ENCODE data around the gene HPCA.

HPCA gene

GRCh38 chr1:32867671-32868070 lies 18.6 kb upstream of the HPCA start:
- H3K36me3 Mint-ChIP-seq = peaks cover 4% of the 10 kb centered on the region
- H3K27ac Mint-ChIP-seq = no peak overlapping the region
- no peaks in the 10 kb centered on the region for H3K9me3 Mint-ChIP-seq
- no peak for ATAC-seq
- no peak for DNase-seq (ENCODE audit: low spot score in 2 of 2)
- H3K4me3 Mint-ChIP-seq = no peak overlapping the region
- H3K4me1 Mint-ChIP-seq = peaks cover 26% of the 10 kb centered on the region

DNA sequence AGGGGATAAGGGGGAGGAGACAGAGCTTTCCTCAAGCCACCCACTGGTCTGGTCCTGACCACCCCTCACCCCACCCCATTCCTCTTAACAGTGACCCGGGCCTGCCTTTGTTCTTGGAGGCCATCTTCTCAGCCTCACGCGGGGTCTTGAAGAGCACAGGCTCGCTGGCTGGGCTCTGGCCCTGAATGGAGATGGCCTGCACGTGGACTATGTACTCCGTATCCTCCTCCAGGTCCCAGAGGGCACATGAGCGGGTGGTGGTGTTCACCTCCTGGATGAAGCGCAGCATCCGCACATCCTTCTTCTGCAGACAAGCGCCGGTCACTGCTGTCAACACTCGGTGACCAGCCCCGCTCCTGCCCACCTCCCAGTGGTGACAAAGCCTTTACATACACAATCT lies 18.2 kb upstream of the HPCA start:
- Mint-ChIP-seq H3K4me3 (no peak overlapping the region), H3K36me3 (no peaks in the 10 kb centered on the region), H3K27ac (no peak overlapping the region), H3K9me3 (no peaks in the 10 kb centered on the region), H3K4me1 (peaks cover 30% of the 10 kb centered on the region)
- DNase-seq (ENCODE audit: low spot score in 2 of 2) = no peak
- ATAC-seq = no peak

DNA sequence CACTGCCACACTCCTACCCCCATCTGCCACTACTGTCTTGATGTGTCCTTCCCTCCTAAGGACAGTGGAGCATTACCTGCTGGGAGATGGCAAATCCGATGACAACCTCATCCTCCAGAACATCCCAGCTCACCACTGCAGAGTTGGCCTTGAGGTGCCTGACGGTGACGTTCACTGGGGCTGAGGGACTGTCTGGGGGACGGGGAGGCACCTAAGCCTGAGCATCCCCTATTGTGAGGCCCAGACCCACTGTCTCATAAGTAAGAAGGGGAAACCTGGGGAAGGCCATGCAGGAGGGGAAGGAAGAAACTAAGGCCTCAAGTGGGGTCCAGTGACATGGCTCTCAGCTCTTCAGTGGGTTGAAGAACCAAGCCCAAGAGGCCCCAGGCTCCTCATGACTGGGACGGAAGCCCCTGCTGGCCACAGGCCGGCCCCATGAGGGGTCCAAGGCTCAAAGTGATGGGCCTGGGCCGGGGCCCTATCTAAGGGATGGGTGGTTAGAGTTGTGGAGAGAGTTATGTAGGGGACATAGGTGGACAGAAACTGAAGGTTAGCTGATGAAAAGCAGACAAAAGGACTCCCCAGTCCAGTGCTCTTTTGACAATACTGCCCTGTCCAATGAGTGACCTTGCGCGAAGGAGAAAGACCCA lies 17.4 kb upstream of the HPCA start:
- peak overlapping the region; percentile 68 for H3K4me3 Mint-ChIP-seq
- no peak for ATAC-seq
- peaks cover 30% of the 10 kb centered on the region for H3K4me1 Mint-ChIP-seq
- peak overlapping the region; percentile 58 for H3K27ac Mint-ChIP-seq
- DNase-seq (ENCODE audit: low spot score in 2 of 2) = no peak
- H3K9me3 Mint-ChIP-seq = no peaks in the 10 kb centered on the region
- H3K36me3 Mint-ChIP-seq = no peaks in the 10 kb centered on the region

- H3K4me1 Mint-ChIP-seq = peaks cover 32% of the 10 kb centered on the region
- no peaks in the 10 kb centered on the region for H3K9me3 Mint-ChIP-seq
- no peak for ATAC-seq
- DNase-seq (ENCODE audit: low spot score in 2 of 2) = no peak
- no peaks in the 10 kb centered on the region for H3K36me3 Mint-ChIP-seq
- peak overlapping the region; percentile 68 for H3K4me3 Mint-ChIP-seq
- peak overlapping the region; percentile 58 for H3K27ac Mint-ChIP-seq
Observed at GRCh38 chr1:32869923-32870614, 16.2 kb upstream of the HPCA start.

GRCh38 chr1:32870615-32871363 lies 15.5 kb upstream of the HPCA start, which contains the start of gene FNDC5:
Gene FNDC5, minus strand, starts transcription at chr1:32870912.
- no peaks in the 10 kb centered on the region for H3K9me3 Mint-ChIP-seq
- peak within 1 kb of the TSS; percentile 68 for H3K4me3 Mint-ChIP-seq
- peaks cover 39% of the 10 kb centered on the region for H3K4me1 Mint-ChIP-seq
- no peak for DNase-seq (ENCODE audit: low spot score in 2 of 2)
- peak; percentile 41 for ATAC-seq
- peak within 1 kb of the TSS; percentile 58 for H3K27ac Mint-ChIP-seq
- no peaks in the 10 kb centered on the region for H3K36me3 Mint-ChIP-seq

DNA sequence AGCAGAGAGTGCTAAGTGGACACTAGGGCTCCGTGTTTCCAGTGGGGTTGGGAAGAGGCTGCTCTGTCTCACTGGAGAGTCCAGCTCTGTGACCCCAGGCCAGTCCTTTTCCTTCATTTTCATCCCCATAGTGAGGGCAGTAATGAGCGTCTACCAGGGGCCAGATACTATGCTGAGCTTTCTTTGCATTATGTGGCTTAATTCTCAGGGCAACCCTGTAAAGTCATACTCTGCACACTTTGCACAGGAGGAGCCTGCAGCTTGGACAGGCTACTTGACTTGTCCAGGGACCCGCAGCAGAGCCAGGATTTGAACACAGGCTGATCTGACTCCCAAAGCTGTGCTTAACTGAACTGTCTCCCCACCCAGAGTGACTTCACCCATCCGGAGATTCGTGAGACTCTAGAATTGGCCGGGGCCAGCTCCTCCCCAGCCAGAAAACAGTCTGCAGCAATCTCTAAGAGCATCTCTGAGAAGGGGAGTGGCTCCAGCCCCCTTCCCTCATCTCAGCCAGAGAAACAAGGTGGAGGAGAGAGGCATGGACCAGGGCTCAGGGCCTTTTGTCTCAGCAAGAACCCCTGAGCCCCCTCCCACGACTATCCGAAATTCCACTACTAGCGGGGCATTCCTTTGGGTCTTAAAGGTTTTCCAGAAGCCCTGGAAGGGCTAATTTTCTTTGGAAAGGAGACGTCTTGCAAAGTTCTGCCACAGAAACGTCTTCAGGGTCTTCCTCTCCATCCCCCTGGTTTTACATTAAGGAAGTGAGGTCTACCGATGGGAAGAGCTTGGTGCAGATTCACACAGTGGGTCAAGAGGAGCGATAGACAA lies 14.7 kb upstream of the HPCA start:
- Mint-ChIP-seq H3K4me3 (peak overlapping the region; percentile 43), H3K4me1 (peaks cover 45% of the 10 kb centered on the region), H3K36me3 (no peaks in the 10 kb centered on the region), H3K9me3 (no peaks in the 10 kb centered on the region), H3K27ac (no peak overlapping the region)
- DNase-seq (ENCODE audit: low spot score in 2 of 2) = no peak
- ATAC-seq = peak; percentile 14

- Mint-ChIP-seq H3K36me3 (no peaks in the 10 kb centered on the region), H3K27ac (no peak overlapping the region), H3K4me1 (peaks cover 45% of the 10 kb centered on the region), H3K9me3 (no peaks in the 10 kb centered on the region), H3K4me3 (no peak overlapping the region)
- DNase-seq (ENCODE audit: low spot score in 2 of 2) (no peak), ATAC-seq (no peak)
Observed at GRCh38 chr1:32872192-32872460, 14.2 kb upstream of the HPCA start.

- Mint-ChIP-seq H3K27ac (no peak overlapping the region), H3K4me1 (peaks cover 45% of the 10 kb centered on the region), H3K36me3 (no peaks in the 10 kb centered on the region), H3K4me3 (no peak overlapping the region), H3K9me3 (no peaks in the 10 kb centered on the region)
- no peak for ATAC-seq
- DNase-seq (ENCODE audit: low spot score in 2 of 2) = no peak
Observed at GRCh38 chr1:32873484-32873883, 12.8 kb upstream of the HPCA start.

DNA sequence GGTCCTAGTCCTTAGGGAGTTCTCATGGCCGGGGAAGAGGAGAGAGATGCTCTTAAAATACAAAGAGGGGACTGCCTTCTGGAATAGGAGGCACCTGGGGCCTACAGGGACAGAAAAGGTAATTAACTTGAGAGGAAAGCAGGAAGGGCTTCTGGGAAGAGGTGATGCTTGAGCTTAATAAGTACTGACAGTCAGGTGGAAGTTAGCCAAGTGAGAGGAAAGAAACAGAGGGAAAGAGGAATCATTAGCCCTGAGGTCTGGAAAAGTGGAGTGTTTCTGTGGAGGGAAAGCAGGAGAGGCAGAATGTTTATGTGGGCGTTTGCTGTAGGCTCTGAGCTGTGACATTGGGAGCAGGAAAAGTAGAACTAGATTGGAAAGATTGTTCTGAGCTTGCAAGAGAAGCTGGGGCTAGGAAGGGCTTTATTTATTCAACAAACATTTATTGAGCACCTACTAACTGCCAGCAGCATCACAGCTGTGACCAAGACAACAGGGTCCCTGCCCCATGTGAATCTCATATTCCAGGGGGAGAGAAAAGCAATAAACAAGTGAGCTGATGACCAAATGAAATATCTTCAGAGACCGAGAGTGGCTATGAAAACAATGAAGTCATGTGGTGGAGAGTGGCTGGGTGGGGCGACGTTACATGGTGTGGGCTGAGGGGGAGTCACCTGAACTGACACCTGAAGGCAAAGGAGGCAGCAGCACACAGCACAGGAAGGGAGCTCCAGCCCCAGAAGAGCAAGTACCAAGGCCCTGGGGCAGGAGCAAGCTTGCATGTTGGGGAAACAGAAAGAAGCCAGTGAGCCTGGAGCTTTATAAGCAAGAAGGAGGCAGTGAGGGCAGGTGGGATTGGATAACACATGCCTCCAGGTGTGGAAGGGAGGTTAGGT lies 11.2 kb upstream of the HPCA start:
- no peak overlapping the region for H3K4me3 Mint-ChIP-seq
- DNase-seq (ENCODE audit: low spot score in 2 of 2) (no peak), ATAC-seq (no peak)
- peaks cover 35% of the 10 kb centered on the region for H3K4me1 Mint-ChIP-seq
- no peaks in the 10 kb centered on the region for H3K9me3 Mint-ChIP-seq
- H3K27ac Mint-ChIP-seq = no peak overlapping the region
- H3K36me3 Mint-ChIP-seq = no peaks in the 10 kb centered on the region

- peaks cover 26% of the 10 kb centered on the region for H3K4me1 Mint-ChIP-seq
- ATAC-seq = peak; percentile 84
- no peaks in the 10 kb centered on the region for H3K36me3 Mint-ChIP-seq
- H3K9me3 Mint-ChIP-seq = no peaks in the 10 kb centered on the region
- peak; percentile 72 to 87 for DNase-seq (ENCODE audit: low spot score in 2 of 2)
- no peak overlapping the region for H3K4me3 Mint-ChIP-seq
- H3K27ac Mint-ChIP-seq = no peak overlapping the region
Observed at GRCh38 chr1:32876341-32877210, 9.7 kb upstream of the HPCA start.

GRCh38 chr1:32877211-32878110 lies 8.8 kb upstream of the HPCA start:
- no peak overlapping the region for H3K4me3 Mint-ChIP-seq
- no peaks in the 10 kb centered on the region for H3K9me3 Mint-ChIP-seq
- no peak overlapping the region for H3K27ac Mint-ChIP-seq
- H3K4me1 Mint-ChIP-seq = peaks cover 21% of the 10 kb centered on the region
- H3K36me3 Mint-ChIP-seq = no peaks in the 10 kb centered on the region
- DNase-seq (ENCODE audit: low spot score in 2 of 2) = no peak
- ATAC-seq = no peak

- Mint-ChIP-seq H3K9me3 (no peaks in the 10 kb centered on the region), H3K27ac (no peak overlapping the region), H3K36me3 (no peaks in the 10 kb centered on the region), H3K4me1 (peaks cover 15% of the 10 kb centered on the region), H3K4me3 (no peak overlapping the region)
- DNase-seq (ENCODE audit: low spot score in 2 of 2) (no peak), ATAC-seq (no peak)
Observed at GRCh38 chr1:32878183-32878582, 8.1 kb upstream of the HPCA start.

- no peak overlapping the region for H3K4me3 Mint-ChIP-seq
- no peak for ATAC-seq
- no peaks in the 10 kb centered on the region for H3K36me3 Mint-ChIP-seq
- DNase-seq (ENCODE audit: low spot score in 2 of 2) = no peak
- H3K27ac Mint-ChIP-seq = no peak overlapping the region
- no peaks in the 10 kb centered on the region for H3K9me3 Mint-ChIP-seq
- H3K4me1 Mint-ChIP-seq = peaks cover 15% of the 10 kb centered on the region
Observed at GRCh38 chr1:32878637-32879041, 7.7 kb upstream of the HPCA start.

Measured in stimulated activated effector memory CD8-positive, alpha-beta T cell treated with anti-CD3 and anti-CD28 coated beads, Interleukin-12 subunit alpha, Interleukin-12 subunit beta, amount 100 ng/mL, for 72 hours (primary cell).